Medulla oblongata (tissue), 1 donor: ENCODE measurements around the gene JADE3.

ENCODE experiments used
- DNase-seq: peaks from one replicate; pipeline ENCODE4 v3.0.0-alpha.2; 2015; ENCODE audit errors: extremely low spot score

Gene JADE3

DNA sequence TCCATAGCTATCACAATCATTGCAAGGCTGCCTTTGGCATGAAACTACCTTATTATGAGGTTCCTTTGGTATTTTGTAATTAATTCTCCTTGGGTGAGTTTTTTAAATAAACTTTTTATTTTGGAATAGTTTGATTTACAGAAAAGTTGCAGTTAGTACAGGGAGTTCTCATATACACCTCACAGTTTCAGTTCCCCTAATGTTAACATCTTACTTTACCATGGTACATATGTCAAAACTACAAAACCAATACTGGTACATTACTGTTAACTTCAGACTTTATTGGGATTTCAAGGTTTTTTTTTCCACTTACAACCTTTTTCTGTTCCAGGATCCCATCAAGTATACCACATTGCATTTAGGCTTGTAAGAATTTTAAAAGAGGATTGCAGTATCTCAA lies 114.0 kb downstream of the JADE3 start:
- no peak for DNase-seq

DNA sequence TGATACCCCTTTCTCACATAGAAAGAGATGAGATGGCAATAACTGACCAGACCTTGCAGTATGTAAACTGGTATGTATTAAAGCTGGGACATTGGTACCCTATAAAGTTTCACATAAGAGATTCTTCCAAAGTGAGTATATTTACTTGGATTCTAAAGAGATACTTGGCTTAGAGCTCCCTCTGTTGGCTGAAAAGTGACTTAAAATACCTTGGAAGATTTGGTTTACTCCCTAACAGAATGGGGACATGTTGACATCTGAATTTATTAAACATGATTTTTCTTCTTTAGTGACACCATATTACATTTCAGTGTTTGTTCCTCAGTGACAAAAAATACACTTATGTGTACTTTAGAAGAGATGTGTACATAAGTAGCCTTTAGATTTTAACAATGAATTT lies 118.1 kb downstream of the JADE3 start:
- peak; percentile 84 for DNase-seq

DNA sequence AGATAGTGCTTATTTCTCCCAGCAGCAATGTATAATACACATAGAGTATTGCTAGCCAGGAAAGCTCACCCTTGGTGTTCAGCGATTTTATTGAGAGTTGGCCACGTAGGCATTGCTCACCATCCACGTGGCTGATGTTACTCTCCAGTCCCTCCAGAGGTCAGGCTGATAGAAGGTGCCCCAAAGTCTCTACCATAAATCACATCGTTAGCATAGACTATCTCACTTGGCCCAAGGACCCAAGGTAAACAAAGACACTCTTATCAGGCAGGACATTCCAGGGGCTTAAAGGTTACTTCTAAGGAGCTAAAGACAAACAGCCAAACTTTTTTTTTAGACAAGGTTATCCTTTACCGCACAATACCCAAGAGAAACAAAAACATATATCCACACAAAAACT lies 135.8 kb downstream of the JADE3 start:
- DNase-seq: no peak

DNA sequence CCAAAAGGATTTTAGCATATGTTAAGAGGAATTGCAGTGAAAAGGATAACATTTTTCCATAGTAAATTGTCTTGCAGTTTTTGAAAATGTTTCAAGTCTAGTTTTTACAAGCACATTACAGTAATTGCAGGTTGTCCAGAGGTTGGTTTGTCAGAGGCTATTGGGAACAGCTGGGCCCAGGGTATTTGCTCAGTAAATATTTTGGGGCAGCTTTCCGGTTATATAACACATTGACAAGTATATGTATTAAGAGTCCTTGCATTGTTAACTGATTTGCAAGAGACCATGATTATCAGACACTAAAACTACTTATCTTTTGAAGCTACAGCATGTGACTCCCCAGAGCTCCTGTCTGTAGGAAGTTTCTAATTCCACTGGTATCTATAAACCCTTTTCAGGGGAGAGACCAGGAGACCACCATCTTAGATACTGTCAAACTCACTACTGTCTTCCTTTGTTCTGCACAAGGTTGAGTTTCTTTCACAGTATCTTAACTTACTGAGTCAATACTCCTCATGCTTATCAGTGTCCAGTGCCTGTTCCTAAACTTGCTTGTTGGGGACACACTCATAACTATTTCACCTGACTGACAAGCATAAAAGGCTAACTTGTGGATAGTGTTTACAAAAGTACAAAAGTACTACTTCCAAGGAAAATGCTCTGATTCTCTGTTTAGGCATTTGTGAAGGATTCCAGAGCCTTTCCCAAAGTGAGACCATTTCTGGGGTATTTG lies 147.1 kb downstream of the JADE3 start:
- DNase-seq: no peak

DNA sequence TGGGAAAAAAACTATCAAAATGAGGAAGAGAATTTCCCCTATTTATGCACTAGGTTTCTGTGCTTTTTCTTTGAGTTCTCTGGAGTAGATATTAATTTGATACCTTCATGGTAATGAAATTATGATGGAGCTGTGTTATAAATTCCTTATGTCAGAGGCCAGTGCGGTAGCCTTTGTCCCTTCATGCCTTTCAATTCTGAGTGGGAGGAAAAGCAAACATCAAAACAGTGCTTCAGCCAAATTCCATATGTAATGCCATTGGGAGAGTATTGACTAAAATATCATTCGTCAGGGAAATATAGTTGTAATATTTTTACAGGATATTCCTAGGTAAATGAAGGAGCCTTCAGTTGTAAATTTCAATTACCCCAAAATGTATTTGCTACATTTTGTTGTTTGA lies 148.5 kb downstream of the JADE3 start:
- no peak for DNase-seq

DNA sequence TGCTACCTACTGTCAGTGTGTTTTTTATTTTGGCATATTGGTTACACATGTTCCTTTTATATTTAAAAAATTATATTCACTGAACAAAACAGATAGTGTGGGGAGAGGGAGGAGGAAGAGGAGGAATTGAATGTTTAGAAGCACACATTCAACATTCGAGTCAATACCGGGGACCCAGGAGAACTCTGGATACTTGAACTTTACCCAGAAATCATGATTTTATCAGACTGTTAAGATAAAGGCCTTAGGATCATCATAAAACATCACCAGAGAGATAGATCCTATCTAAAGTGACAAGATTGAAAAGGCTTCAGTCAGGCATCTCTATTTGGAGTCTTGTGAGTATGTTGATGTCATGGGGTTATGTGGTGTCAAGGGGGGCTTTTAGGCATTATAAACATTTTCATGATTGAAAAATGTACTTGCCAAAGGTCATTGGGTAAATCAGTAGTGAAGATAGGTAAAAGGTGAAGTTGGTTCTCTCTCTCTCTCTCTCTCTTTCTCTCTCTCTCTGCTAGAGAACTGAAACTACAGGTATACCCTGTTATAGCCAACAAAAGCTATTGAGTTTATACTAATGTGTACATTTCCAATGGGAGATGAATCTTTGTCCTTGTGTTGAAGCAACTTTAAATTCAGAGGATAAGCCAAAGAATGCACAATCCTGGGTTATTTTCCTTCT lies 149.2 kb downstream of the JADE3 start:
- no peak for DNase-seq

DNA sequence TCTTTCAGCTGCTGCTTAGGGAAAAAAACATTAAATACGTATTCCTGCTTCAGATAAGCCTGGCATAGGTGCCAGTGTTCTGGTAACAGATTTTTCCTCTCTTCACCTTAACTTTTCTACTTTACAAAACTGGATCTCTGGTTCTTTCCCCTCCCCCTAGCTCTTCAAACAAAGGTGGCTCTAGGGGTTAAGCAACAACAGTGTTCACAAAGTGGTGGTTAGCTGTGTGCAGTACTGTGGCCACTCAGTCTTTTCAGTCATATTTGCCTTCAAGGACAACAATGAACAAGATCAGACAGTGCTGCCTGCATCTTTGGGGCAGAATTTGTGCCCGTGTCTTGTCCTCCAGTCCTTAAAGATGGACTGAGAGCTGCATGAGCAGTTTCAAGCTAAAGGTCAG lies 151.0 kb downstream of the JADE3 start:
- no peak for DNase-seq

DNA sequence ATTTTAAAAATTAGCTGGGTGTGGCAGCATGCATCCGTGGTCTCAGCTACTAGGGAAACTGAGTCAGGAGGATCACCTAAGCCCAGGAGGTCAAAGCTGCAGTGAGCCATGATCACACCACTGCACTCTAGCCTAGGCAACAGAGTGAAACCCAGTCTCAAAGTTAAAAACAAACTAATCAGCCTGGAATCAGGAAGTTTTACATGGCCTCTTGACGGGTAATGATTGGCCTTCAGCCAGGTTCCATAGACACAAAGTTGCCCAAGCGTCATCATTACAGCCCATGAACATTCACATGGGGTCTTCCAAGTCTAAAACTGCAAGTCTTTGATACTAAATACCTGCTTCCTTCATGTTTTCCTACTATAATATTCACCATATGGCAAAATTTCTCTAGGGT lies 156.0 kb downstream of the JADE3 start:
- DNase-seq: no peak

DNA sequence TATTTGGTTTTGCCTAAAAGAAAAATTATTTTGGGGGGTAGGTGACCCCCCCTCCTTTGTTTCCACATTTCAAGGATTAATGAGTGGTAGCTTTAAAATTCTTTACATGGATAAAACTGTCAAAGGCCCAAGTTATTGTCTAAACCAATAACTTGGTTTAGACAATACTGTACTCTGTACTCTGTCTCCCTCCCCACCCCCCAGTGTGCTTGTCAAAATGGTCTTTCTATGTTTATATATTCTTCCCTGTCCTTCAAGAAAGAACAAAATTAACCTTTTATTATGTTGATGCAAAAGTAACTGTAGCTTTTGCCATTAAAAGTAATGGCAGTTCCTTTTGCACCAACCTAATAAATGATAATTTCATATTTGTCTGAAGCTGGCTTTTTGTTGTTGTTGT lies 156.5 kb downstream of the JADE3 start:
- DNase-seq: no peak

DNA sequence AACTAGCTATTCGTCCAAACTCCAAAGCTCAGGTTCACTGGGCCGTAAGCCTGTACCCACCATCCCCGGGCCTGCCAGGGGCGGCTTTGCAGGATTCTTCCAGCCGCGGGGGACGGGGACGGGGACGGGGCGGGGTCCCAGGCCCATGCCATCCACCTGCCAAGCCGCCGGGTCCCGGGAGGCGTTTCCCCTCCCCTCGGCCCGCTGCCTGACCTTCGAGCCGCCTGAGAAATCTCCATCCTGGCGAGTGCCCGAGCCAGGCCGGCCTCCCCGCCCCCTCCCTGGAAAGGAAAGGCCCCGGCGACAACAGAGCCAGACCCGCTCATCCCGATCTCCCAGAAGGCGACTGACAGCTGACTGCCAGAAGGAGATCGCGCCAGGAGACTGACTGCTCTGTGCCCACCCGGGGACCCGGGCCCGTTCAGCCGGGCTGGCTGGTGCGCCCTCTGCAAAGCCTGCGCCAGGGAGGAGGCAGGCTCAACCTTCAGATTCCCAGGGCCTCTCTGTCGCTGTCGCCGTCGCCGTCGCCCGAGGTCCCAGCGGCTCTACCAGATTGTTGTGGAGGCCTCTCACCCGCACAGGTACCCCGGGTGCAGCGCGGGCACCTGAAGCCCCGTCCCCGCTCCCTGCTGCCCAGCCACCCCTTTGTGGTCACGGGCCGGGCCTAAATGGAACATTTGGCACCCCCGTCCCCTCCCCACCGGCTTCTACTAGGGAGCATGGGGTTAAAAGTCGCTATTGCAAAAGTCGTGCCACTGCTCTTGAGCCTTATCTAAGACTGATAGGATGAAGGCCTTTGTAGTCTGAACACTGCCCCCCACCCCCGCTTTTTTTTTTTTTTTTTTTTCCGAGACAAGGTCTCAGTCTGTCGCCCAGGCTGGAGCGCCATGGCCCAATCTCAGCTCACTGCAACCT lies 166.2 kb downstream of the JADE3 start, which contains the start of gene RGN:
Gene RGN (plus strand): TSS at position 315 of the 915 bp plus-strand sequence. CDS start 2,702 bp downstream, outside the sequence.
- peak; percentile 4 for DNase-seq

DNA sequence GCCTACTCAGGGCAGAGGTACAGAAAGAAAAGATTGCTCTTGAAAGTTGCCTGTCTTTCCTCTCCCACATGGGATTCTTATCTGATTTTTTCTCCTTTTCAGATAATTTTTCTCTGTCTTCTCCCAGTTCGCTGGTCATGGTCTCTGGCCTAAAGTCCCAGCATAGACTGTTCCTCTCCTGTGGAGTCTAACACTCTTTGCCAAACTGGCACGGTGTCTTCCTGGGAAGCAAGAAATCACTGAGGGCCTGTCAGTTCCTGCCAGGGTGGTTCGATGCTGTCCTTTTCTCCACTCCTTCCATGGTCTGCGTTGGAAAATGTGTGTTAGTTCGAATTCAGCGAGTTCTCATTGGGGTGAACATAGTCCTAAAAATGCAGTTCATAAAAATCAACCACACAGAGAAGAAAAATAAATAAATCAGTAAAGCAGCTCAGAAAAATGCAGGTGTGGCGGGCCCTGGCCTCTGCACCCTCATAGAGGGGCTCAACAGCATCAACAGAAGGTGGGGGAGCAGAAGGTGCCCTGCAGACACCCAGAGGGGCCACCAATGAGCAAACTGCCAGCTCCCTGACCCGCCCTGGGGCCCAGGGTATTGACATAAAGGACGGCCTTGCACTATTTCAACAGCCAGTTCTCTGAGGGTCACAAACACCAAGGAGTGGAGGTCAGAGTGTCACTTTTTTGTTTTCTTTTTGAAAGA lies 168.1 kb downstream of the JADE3 start:
- DNase-seq: peak; percentile 7

DNA sequence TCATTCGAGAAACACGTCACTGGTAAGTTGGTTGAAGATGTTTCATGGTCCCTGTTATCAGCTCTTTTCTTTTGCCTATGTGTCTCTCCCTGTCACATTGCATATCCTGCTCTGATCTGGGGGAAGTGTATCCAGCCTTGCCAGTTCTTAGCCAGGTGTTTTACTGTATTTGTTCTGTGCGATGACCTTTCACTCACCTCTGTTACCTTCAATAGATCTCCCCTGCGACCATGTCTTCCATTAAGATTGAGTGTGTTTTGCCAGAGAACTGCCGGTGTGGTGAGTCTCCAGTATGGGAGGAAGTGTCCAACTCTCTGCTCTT lies 168.7 kb downstream of the JADE3 start:
- no peak for DNase-seq

DNA sequence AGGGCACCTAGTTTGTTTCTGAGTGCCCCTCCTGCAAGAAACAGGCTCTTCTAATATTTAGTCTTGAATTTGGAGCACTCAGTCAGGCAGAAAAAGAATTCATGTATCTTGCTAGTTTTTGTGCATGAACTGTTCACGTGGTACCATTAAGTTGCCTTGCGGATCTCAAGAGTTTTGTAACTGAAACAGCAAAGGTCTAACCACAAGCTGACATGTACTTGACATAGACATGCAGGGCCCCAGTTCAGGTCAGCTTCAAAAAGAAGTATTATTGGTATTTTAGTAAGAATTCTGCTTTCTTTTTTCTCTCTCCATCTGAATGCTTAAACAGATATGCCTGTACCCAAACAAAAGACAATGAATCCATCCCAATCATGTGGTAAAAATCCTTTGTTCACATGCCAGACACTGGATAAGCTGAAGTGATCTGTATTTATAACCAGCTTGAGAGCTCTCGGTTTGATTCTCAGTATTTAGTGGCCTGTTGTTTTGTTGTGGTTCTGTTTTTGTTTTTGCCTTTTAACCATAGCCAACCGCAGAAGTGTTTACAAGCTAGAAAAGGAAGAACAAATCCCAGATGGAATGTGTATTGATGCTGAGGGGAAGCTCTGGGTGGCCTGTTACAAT lies 179.0 kb downstream of the JADE3 start:
- peak; percentile 50 for DNase-seq

DNA sequence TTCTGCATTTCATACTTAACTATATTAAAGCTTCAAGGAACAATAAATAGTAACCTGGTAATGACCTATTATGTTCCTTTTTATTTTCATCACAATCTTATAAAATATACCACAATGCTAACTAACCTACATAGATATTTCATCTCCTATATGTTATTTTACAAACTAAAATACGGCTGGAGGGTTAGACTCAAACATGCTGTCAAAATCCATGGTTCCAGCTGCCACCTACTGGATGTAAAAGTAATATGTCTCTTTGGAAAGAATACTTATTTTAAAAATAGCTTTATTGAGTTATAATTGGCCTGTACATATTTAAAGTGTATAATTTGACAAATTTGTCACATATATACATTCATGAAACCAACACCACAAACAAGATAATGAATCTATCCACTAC lies 181.0 kb downstream of the JADE3 start:
- peak; percentile 32 for DNase-seq

DNA sequence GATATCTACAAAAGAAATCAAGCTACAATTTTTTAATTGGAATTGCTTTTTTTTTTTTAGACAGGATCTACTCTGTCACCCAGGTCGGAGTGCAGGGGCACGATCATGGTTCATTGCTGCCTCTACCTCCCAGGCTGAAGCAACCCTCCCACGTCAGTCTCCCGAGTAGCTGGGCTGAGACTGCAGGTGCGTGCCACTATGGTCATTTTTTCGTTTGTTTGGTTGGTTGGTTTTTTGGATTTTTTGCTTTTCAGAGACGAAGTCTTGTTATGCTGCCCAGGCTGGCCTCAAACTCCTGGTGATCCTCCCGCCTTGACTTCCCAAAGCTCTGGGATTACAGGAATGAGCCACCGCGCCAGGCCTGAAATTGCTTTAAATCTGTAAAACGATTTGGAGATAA lies 181.6 kb downstream of the JADE3 start:
- DNase-seq: no peak

DNA sequence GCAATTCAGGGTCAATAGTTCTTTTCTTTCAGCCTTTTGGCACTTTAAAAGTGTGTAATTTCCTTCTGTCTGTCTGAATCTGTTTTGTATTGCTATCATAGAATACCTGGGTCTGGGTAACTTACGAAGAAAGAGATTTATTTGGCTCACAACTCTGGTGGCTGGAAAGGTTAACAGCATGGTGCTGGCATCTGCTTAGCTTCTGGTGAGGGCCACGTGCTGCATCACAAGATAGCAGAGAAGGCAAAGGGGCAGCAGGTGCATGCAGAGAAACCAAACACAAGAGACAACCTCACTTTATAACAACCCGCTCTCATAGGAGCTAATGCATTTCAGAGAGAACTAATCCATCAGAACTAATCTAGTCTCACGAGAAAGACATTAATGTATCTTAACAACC lies 184.8 kb downstream of the JADE3 start:
- no peak for DNase-seq

DNA sequence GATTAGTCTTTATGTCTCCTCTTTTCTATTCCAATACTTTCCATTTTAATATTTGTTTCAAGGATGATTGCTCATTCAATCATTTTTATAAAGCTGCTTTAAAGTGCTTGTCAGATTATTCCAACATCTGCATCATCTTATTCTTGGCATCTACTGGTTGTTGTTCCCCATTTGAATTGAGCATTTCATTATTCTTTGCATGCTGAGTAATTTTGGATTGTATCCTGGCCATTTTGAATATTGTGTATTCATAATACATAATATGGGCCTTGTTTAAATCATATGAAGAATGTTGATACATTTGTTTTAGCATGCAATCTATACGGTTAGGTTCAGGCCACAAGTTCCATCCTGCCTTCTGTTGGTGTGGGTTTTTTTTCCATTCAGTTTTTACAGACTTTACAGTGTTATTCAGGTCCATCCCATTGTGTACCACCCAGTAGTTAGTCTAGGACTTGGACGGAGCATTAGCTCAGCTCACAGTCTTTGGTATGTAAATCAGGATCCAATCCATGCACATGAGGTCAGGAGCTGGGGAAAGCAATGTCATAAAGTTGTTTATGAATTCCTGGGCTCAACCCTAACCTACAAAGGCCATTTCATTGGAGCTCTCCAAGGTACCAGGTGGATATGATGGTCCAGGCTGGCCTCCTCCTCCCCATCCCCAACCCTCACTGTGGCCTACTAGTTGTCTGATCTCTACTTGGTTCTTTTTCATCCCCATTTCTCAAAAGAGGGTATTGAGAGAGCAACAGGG lies 186.3 kb downstream of the JADE3 start:
- no peak for DNase-seq

DNA sequence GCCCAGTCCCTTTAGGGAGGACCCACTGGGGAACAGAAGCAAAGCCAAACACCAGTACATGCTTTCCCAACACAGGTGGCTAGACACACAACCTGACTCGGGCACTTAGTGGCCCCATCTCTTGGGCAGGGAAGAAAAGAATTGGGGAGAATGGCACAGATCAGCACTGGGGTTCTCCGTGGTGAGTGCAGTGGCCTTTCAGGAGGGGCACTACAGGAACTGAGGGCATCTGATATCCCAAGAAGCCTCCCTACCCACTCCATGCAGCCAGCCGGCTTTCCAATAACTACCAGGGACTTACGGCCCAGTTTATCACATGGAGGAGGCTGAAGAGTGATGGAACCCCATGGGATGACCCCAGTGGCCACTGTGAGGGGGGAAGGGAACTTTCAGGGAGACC lies 189.0 kb downstream of the JADE3 start:
- no peak for DNase-seq
